Measurements from ENCODE around the gene ANGPTL7. TPM values are rescaled to one million over a fixed set of nuclear protein-coding genes. Genes with fewer than 3 reads are reported as not detected.

Gene ANGPTL7
- total RNA-seq, 4 donors from 2014 or later = 0.82 to 1.9 (median 0.88) TPM; not detected in 1

- no peaks in the 10 kb centered on the region for H3K36me3 ChIP-seq
- no peak for DNase-seq
- intact Hi-C loops (cut with DNase I; ENCODE audit: low total_unique reads) = no loop called here
- H3K4me3 ChIP-seq = no peak overlapping the region
- H3K4me1 ChIP-seq = no peaks in the 10 kb centered on the region
- H3K27me3 ChIP-seq = no peaks in the 10 kb centered on the region
- no peak overlapping the region for H3K27ac ChIP-seq
- TF ChIP-seq POLR2A (IDR thresholded peaks at IDR 0.05) = no peak
- no peaks in the 10 kb centered on the region for H3K9me3 ChIP-seq
These were observed 56.1 kb downstream of the ANGPTL7 start for GRCh38 chr1:11245248-11245647.

Small RNAs within 50 kb of the gene (small RNA-seq; reads per million reads assigned to genes)
- not detected for gene RNU6-291P
- not detected for gene RNU6-537P
- not detected for gene RPL39P6

Other genes starting within 250 kb of the ANGPTL7 start
- 100 to 1,000 TPM; 176 to 617 (median 207) TPM for gene TARDBP, start 176.7 kb upstream of the ANGPTL7 start, total RNA-seq
- gene MASP2, start 142.1 kb upstream of the ANGPTL7 start, total RNA-seq = not detected
- 10 to 100 TPM; 15.5 to 86.3 (median 42.8) TPM for gene SRM, start 129.3 kb upstream of the ANGPTL7 start, total RNA-seq
- 10 to 100 TPM; 32.4 to 98.1 (median 59.9) TPM for gene EXOSC10, start 89.5 kb upstream of the ANGPTL7 start, total RNA-seq
- 10 to 100 TPM; 22.9 to 51.5 (median 40.3) TPM for gene MTOR, start 73.2 kb downstream of the ANGPTL7 start, total RNA-seq
- 10 to 100 TPM in 2 of 4 donors, 1 to 10 TPM in 2; 1.2 to 21.2 (median 7.4) TPM for gene UBIAD1, start 83.8 kb downstream of the ANGPTL7 start, total RNA-seq